Vagina (tissue), 2 donors: ENCODE data around the gene PIGC.

ENCODE experiments used
- CTCF ChIP-seq, 3 experiments: fragments of 450-650 bp in 2 of 3; fragments of 200-600 bp in 1 of 3; sonication (generic) in 1 of 3; IDR thresholded peaks; one replicate each; pipeline ENCODE4 v1.5.1; 2017 to 2019; ENCODE audit warnings: antibody characterized with exemption in 3 of 3, mild to moderate bottlenecking in 2 of 3, moderate library complexity in 2 of 3
- POLR2AphosphoS5 ChIP-seq, 2 donors: sonication (generic); formaldehyde crosslinking; IDR thresholded peaks; one replicate each; pipeline ENCODE4 v1.9.0; 2017; ENCODE audit warnings: antibody characterized with exemption in 2 of 2, mild to moderate bottlenecking in 2 of 2, low read depth in 1 of 2; ENCODE audit not compliant: insufficient read depth in 1 of 2

- TF ChIP-seq CTCF (IDR thresholded peaks at IDR 0.05) (no peak), POLR2AphosphoS5 (IDR thresholded peaks at IDR 0.05; ENCODE audit: insufficient read depth in 1 of 2, low read depth in 1 of 2) (no peak)
Measured at GRCh38 chr1:172455451-172455850, 11.6 kb upstream of the PIGC start.
